K562 (cell line): ENCODE data around the gene HHEX. TPM values are rescaled to one million over a fixed set of nuclear protein-coding genes. Genes with fewer than 3 reads are reported as not detected.

ENCODE experiments used
- CXXC5 ChIP-seq: fragments of 250-450 bp; sonication (Bioruptor Pico); IDR thresholded peaks from 2 replicates; pipeline ENCODE4 v1.8.0; 2022; ENCODE audit warnings: inconsistent platforms, mild to moderate bottlenecking, moderate library complexity
- EGR1 ChIP-seq: fragments of 450-650 bp; conservative IDR thresholded peaks from 2 replicates; pipeline ENCODE4 v1.6.1; 2017; ENCODE audit warnings: mild to moderate bottlenecking
- EHMT2 ChIP-seq: fragments of 450-650 bp; IDR thresholded peaks from 2 replicates; pipeline ENCODE4 v1.6.1; 2018; ENCODE audit warnings: antibody characterized with exemption
- KDM2B ChIP-seq: fragments of 250-450 bp; sonication (Bioruptor Pico); IDR thresholded peaks from 2 replicates; pipeline ENCODE4 v1.8.0; 2021; ENCODE audit warnings: mild to moderate bottlenecking, moderate library complexity
- KLF10 ChIP-seq: fragments of 250-450 bp; sonication (Bioruptor Pico); IDR thresholded peaks from 2 replicates; pipeline ENCODE4 v1.6.1; 2021; ENCODE audit warnings: matching md5 sums
- MCM2 ChIP-seq: fragments of 450-650 bp; IDR thresholded peaks from 2 replicates; pipeline ENCODE4 v1.6.1; 2017; ENCODE audit warnings: low read depth, mild to moderate bottlenecking
- MTA2 ChIP-seq: fragments of 450-650 bp; IDR thresholded peaks from 2 replicates; pipeline ENCODE4 v1.6.1; 2016; ENCODE audit warnings: low read depth
- PCBP1 ChIP-seq: fragments of 200-400 bp; formaldehyde crosslinking; IDR thresholded peaks from 2 replicates; pipeline ENCODE4 v1.6.1; 2018; ENCODE audit warnings: mild to moderate bottlenecking, low read depth, low read length; ENCODE audit not compliant: poor library complexity, severe bottlenecking
- PRPF4 ChIP-seq: fragments of 200-400 bp; formaldehyde crosslinking; IDR thresholded peaks from one replicate; pipeline ENCODE4 v1.6.1; 2017; ENCODE audit warnings: low read length, low read depth, mild to moderate bottlenecking; ENCODE audit not compliant: insufficient read depth, poor library complexity, severe bottlenecking
- PTRF ChIP-seq: fragments of 450-650 bp; IDR thresholded peaks from 2 replicates; pipeline ENCODE4 v1.6.1; 2016; ENCODE audit warnings: mild to moderate bottlenecking, missing genetic modification characterization, missing compliant biosample characterization
- RBFOX2 ChIP-seq: fragments of 200-400 bp; formaldehyde crosslinking; IDR thresholded peaks from 2 replicates; pipeline ENCODE4 v1.6.1; 2017; ENCODE audit warnings: low read depth, mild to moderate bottlenecking, low read length, moderate library complexity
- TFAP4 ChIP-seq: sonication (generic); formaldehyde crosslinking; IDR thresholded peaks from 2 replicates; pipeline ENCODE4 v1.8.0; 2022; ENCODE audit warnings: missing genetic modification reagents, mild to moderate bottlenecking, moderate library complexity, borderline replicate concordance
- U2AF2 ChIP-seq: fragments of 200-400 bp; formaldehyde crosslinking; optimal IDR thresholded peaks from 2 replicates; pipeline ENCODE3; 2017; ENCODE audit warnings: low read depth, mild to moderate bottlenecking, low read length
- ZBTB40 ChIP-seq, 2 experiments: fragments of 450-650 bp in 1 of 2; sonication (generic) in 1 of 2; formaldehyde crosslinking in 1 of 2; IDR thresholded peaks; 2 replicates each; pipeline versions ENCODE4 v1.7.1 to v1.9.0; 2016 to 2022; ENCODE audit warnings: inconsistent platforms in 1 of 2, mild to moderate bottlenecking in 1 of 2, missing genetic modification reagents in 1 of 2
- ZBTB9 ChIP-seq: fragments of 450-650 bp; formaldehyde crosslinking; IDR thresholded peaks from 2 replicates; pipeline ENCODE4 v1.4.0; 2020; ENCODE audit warnings: mild to moderate bottlenecking, moderate library complexity
- ZNF175 ChIP-seq: fragments of 200-800 bp; sonication (Bioruptor generic); IDR thresholded peaks from 2 replicates; pipeline ENCODE4 v1.6.1; 2016; ENCODE audit warnings: low read depth, mild to moderate bottlenecking, missing genetic modification characterization, missing compliant biosample characterization
- ZNF263 ChIP-seq: sonication (generic); formaldehyde crosslinking; IDR thresholded peaks from 2 replicates; pipeline ENCODE4 v1.8.0; 2022; ENCODE audit warnings: mild to moderate bottlenecking, missing genetic modification reagents, borderline replicate concordance
- ZNF3 ChIP-seq: fragments of 250-450 bp; sonication (Bioruptor Pico); IDR thresholded peaks from 2 replicates; pipeline ENCODE4 v1.5.0; 2021; ENCODE audit warnings: mild to moderate bottlenecking, moderate library complexity
- ZNF717 ChIP-seq: fragments of 250-450 bp; sonication (Bioruptor Pico); IDR thresholded peaks from 2 replicates; pipeline ENCODE4 v1.5.0; 2021
- polyA plus RNA-seq, 8 experiments: library from polyadenylated mRNA; depleted of rRNA in 4 of 8; stranded (reverse) in 5 of 8; unstranded in 3 of 8; fragments of >200 nt; fragmentation: Nextera tagmentation in 2 of 8; fragmentation: Illumina TruSeq in 1 of 8; extraction: Ambion mirVana in 2 of 8; extraction: Trizol in 1 of 8; gene quantifications; 2 replicates each; pipeline versions ENCODE4 v1.2.1 to v1.2.3, GENCODE V29; 2011 to 2014; ENCODE audit warnings: inconsistent platforms in 1 of 8, missing spikeins in 1 of 8
- total RNA-seq, 7 experiments: library from RNA; depleted of rRNA in 6 of 7; stranded (reverse); fragments of >200 nt in 6 of 7; fragmentation: Illumina TruSeq in 2 of 7; extraction: Trizol in 2 of 7; gene quantifications; 2 replicates each; pipeline versions ENCODE4 v1.2.1 to v1.2.3, GENCODE V29; 2011 to 2021; ENCODE audit warnings: low replicate concordance in 1 of 7

HHEX gene
- total and polyA plus RNA-seq, 9 of the 15 experiments (the other 6 are each of a cell fraction or from before 2014, with no cell fraction given), result 37.2 to 133 (median 80.2) TPM

- TF ChIP-seq CXXC5 (CRISPR knock-in tag), result no peak
- TF ChIP-seq ZNF3 (CRISPR knock-in tag), result no peak
- peak; percentile 52 for TF ChIP-seq EGR1
- no peak for TF ChIP-seq TFAP4 (CRISPR knock-in tag)
- no peak for TF ChIP-seq U2AF2
- no peak for TF ChIP-seq ZBTB40 (IDR thresholded peaks at IDR 0.05)
- no peak for TF ChIP-seq ZBTB40 (CRISPR knock-in tag; IDR thresholded peaks at IDR 0.05)
- TF ChIP-seq KLF10 (CRISPR knock-in tag), result no peak
- no peak for TF ChIP-seq ZNF175
- TF ChIP-seq RBFOX2, result peak; percentile 67
- no peak for TF ChIP-seq KDM2B
- no peak for TF ChIP-seq PRPF4
- TF ChIP-seq MCM2, result no peak
- TF ChIP-seq MTA2, result no peak
- peak; percentile 6 for TF ChIP-seq PCBP1
- TF ChIP-seq ZBTB9, result no peak
- TF ChIP-seq ZNF717 (CRISPR knock-in tag), result no peak
- TF ChIP-seq ZNF263 (CRISPR knock-in tag), result no peak
- TF ChIP-seq EHMT2, result no peak
- TF ChIP-seq PTRF (tag), result no peak
These were observed 1.9 kb downstream of the HHEX start (continued) for GRCh38 chr10:92691591-92692079.
